Measurements from ENCODE around the gene VDAC1. TPM values are rescaled to one million over a fixed set of nuclear protein-coding genes. Genes with fewer than 3 reads are reported as not detected.

VDAC1 gene
- total and polyA plus RNA-seq, 2 donors from 2014 or later: 148 to 285 TPM

DNA sequence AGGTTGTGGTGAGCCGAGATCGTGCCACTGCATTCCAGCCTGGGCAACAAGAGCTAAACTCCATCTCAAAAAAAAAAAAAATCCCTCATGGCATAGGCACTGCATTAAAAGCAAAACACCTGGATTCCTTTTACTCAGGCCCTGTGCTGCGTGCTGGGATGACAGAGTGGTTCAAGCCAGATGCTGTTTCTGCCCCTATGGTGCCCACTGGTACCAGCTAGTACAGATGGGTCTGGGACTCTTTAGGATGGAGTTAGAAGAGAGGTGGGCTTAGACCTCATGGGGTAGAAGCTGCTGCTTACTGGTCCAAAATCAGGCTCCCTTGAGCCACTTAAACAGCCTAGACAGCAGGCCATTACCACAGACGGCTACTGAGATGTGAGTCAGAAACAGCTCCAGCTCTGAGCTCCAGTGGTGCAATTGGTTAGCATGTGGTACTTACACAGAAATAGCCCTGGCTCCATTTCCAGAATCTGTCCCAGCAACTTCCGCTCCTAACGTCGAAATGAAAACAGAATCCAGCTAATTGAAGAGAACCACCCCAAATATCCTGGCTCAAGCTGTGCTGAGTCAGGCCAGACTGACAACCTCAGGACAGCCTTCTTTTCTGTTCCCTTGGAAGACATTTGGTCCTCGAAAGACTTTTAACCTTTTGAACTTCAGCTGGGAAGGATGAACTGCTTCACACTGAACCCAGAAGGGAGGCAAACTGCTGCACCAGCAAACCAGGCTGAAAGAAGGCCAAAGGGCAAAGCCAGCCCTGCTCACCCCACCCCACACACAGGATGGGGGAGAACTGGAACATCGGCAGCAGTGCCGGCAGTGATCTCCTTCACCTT is 51.8 kb downstream of the VDAC1 start:
- Histone ChIP-seq H3K4me3 (ENCODE audit: low read length in 3 of 3) (peak overlapping the region in 2 of 3 donors; percentile 0 to 35), H3K27ac (ENCODE audit: low read depth in 2 of 2, low read length in 2 of 2) (peak overlapping the region; percentile 83 to 87), H3K27me3 (ENCODE audit: control insufficient read depth, insufficient read depth, low read length) (no peaks in the 10 kb centered on the region), H3K36me3 (ENCODE audit: control insufficient read depth in 2 of 3, insufficient read depth in 3 of 3, low read length in 3 of 3) (peaks cover 3 to 9% (median 8%) of the 10 kb centered on the region in 3 donors), H3K4me1 (ENCODE audit: control insufficient read depth in 2 of 3, insufficient read depth in 2 of 3, low read depth in 1 of 3, low read length in 3 of 3) (peaks cover 0 to 28% (median 21%) of the 10 kb centered on the region in 3 donors), H3K9ac (ENCODE audit: low read length in 3 of 3) (peak overlapping the region in 1 of 3 donors; percentile 30), H3K9me3 (ENCODE audit: control insufficient read depth in 2 of 3, insufficient read depth in 1 of 3, low read length in 3 of 3) (no peaks in the 10 kb centered on the region)
- TF ChIP-seq, protein P1, sequence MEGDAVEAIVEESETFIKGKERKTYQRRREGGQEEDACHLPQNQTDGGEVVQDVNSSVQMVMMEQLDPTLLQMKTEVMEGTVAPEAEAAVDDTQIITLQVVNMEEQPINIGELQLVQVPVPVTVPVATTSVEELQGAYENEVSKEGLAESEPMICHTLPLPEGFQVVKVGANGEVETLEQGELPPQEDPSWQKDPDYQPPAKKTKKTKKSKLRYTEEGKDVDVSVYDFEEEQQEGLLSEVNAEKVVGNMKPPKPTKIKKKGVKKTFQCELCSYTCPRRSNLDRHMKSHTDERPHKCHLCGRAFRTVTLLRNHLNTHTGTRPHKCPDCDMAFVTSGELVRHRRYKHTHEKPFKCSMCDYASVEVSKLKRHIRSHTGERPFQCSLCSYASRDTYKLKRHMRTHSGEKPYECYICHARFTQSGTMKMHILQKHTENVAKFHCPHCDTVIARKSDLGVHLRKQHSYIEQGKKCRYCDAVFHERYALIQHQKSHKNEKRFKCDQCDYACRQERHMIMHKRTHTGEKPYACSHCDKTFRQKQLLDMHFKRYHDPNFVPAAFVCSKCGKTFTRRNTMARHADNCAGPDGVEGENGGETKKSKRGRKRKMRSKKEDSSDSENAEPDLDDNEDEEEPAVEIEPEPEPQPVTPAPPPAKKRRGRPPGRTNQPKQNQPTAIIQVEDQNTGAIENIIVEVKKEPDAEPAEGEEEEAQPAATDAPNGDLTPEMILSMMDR (IDR thresholded peaks at IDR 0.05; ENCODE audit: borderline replicate concordance, extremely low read depth, insufficient read depth): no peak
- FAIRE-seq (peak; percentile 51), DNase-seq (peak in 1 of 5 donors; percentile 71)
- intact Hi-C loops (cut with DNase I): no loop called here

DNA sequence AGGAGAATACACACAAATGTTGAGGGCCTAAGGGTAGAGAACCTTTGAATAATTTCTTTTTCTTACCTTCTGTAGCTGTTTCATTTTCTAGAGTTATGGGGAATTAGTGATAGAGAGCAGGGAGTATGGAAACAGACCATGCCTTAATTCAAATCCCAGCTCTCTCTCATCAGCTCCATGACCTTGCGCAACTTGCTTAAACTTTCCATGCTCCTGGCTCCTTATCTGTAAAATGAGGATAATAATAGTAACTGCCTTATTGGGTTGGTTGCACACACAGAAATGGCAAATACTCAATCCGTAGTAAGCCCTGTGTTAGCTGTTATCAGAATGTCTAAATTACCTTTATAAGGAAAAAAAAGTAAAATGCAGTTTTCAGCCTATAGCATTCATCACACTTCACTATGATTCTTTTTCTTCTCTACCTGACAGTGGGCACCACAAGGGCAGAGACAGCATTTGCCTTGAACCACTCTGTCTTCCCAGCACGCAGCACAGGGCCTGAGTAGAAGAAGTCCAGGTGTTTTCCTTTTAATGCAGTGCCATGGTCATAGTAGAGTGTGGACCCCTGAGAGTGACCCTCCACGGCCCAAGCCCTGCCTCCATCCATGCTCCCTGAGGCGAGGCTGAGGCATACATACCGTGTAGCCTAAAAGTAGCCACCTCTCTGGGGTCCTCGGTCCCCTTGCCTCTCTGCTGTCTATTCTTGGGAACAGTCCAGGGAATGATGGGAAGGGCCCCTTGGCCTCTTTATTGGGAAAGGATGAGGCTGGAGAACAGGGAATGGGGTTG is 53.8 kb downstream of the VDAC1 start:
- no peaks in the 10 kb centered on the region for H3K9me3 ChIP-seq (ENCODE audit: control insufficient read depth in 2 of 3, insufficient read depth in 1 of 3, low read length in 3 of 3)
- TF ChIP-seq, protein P1 (IDR thresholded peaks at IDR 0.05; ENCODE audit: borderline replicate concordance, extremely low read depth, insufficient read depth): no peak
- intact Hi-C loops (cut with DNase I): no loop called here
- no peak overlapping the region for H3K9ac ChIP-seq (ENCODE audit: low read length in 3 of 3)
- no peaks in the 10 kb centered on the region for H3K27me3 ChIP-seq (ENCODE audit: control insufficient read depth, insufficient read depth, low read length)
- H3K4me1 ChIP-seq (ENCODE audit: control insufficient read depth in 2 of 3, insufficient read depth in 2 of 3, low read depth in 1 of 3, low read length in 3 of 3): peaks cover 0 to 45% (median 20%) of the 10 kb centered on the region in 3 donors
- peaks cover 0 to 5% (median 4%) of the 10 kb centered on the region in 3 donors for H3K36me3 ChIP-seq (ENCODE audit: control insufficient read depth in 2 of 3, insufficient read depth in 3 of 3, low read length in 3 of 3)
- peak overlapping the region in 1 of 2 donors; percentile 71 for H3K27ac ChIP-seq (ENCODE audit: low read depth in 2 of 2, low read length in 2 of 2)
- no peak for FAIRE-seq
- DNase-seq: no peak
- H3K4me3 ChIP-seq (ENCODE audit: low read length in 3 of 3): no peak overlapping the region

DNA sequence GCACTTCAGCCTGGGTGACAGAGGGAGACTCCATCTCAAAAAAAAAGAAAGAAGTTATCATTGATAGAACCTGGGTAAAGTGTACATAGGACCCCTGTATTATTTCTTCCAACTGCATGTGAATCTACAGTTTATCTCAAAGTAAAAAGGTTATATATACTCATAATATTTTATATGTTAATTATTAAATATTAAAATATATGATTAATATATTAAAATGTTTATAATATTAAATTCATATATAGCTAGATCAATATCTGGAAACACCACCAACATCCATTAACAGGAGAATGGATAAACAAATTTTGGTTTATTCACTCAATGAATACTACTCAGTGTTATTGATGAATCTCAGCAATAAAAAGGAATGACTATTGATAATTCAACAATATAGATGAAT is 56.1 kb downstream of the VDAC1 start:
- intact Hi-C loops (cut with DNase I): no loop called here
- DNase-seq (no peak), FAIRE-seq (no peak)
- no peak overlapping the region for H3K27ac ChIP-seq (ENCODE audit: low read depth in 2 of 2, low read length in 2 of 2)
- peaks cover 2 to 55% (median 19%) of the 10 kb centered on the region in 3 donors for H3K4me1 ChIP-seq (ENCODE audit: control insufficient read depth in 2 of 3, insufficient read depth in 2 of 3, low read depth in 1 of 3, low read length in 3 of 3)
- TF ChIP-seq, protein P1 (IDR thresholded peaks at IDR 0.05; ENCODE audit: borderline replicate concordance, extremely low read depth, insufficient read depth): no peak
- no peaks in the 10 kb centered on the region for H3K36me3 ChIP-seq (ENCODE audit: control insufficient read depth in 2 of 3, insufficient read depth in 3 of 3, low read length in 3 of 3)
- no peak overlapping the region for H3K4me3 ChIP-seq (ENCODE audit: low read length in 3 of 3)
- H3K9me3 ChIP-seq (ENCODE audit: control insufficient read depth in 2 of 3, insufficient read depth in 1 of 3, low read length in 3 of 3): no peaks in the 10 kb centered on the region
- no peak overlapping the region for H3K9ac ChIP-seq (ENCODE audit: low read length in 3 of 3)
- peaks cover 2% of the 10 kb centered on the region for H3K27me3 ChIP-seq (ENCODE audit: control insufficient read depth, insufficient read depth, low read length)
